Fibroblast of villous mesenchyme (primary cell): Measurements from ENCODE around the gene ANKRD52. TPM values are rescaled to one million over a fixed set of nuclear protein-coding genes. Genes with fewer than 3 reads are reported as not detected.
"Not testable (repeated sequence)": the region's sequence is repeated elsewhere in the genome, so short reads cannot be mapped to it uniquely, and the experiment has no call there.

Source experiments
- DNase-seq: peaks from one replicate; pipeline ENCODE4 v3.0.0-alpha.2; 2010; ENCODE audit warnings: low read depth
- H3K4me3 ChIP-seq: 2 replicates; pipeline ENCODE4 v1.5.1; 2011; ENCODE audit warnings: low read depth, mild to moderate bottlenecking, low read length
- CTCF ChIP-seq: IDR thresholded peaks from 2 replicates; pipeline ENCODE4 v1.5.1; 2012; ENCODE audit warnings: low read depth, mild to moderate bottlenecking, low read length; ENCODE audit not compliant: insufficient read depth
- total RNA-seq: library from RNA; depleted of rRNA; stranded (reverse); fragments of >200 nt; gene quantifications from 2 replicates; pipeline ENCODE4 v1.2.3, GENCODE V29; 2012

Gene ANKRD52
- total RNA-seq, 1 donor: 25.9 TPM

GRCh38 chr12:56288705-56289387 lies 30.7 kb upstream of the ANKRD52 start:
- no peak overlapping the region for H3K4me3 ChIP-seq
- TF ChIP-seq CTCF: no peak
- no peak for DNase-seq

GRCh38 chr12:56286044-56286830 lies 28.1 kb upstream of the ANKRD52 start:
- H3K4me3 ChIP-seq: no peak overlapping the region
- TF ChIP-seq CTCF: no peak
- peak; percentile 44 for DNase-seq

GRCh38 chr12:56284263-56284662 lies 26.1 kb upstream of the ANKRD52 start:
- not testable (repeated sequence) for DNase-seq, H3K4me3 ChIP-seq

GRCh38 chr12:56282579-56282978 lies 24.4 kb upstream of the ANKRD52 start:
- no peak for DNase-seq
- H3K4me3 ChIP-seq: no peak overlapping the region
- no peak for TF ChIP-seq CTCF

GRCh38 chr12:56282030-56282429 lies 23.8 kb upstream of the ANKRD52 start:
- no peak for DNase-seq
- no peak for TF ChIP-seq CTCF
- no peak overlapping the region for H3K4me3 ChIP-seq

GRCh38 chr12:56280849-56281248 lies 22.7 kb upstream of the ANKRD52 start:
- no peak overlapping the region for H3K4me3 ChIP-seq
- DNase-seq: no peak
- no peak for TF ChIP-seq CTCF

GRCh38 chr12:56278905-56279304 lies 20.7 kb upstream of the ANKRD52 start:
- no peak for DNase-seq
- no peak overlapping the region for H3K4me3 ChIP-seq
- TF ChIP-seq CTCF: no peak
